DND-41 (cell line): ENCODE measurements around the gene PCDH9.

Experiments used
- ATAC-seq: fragments of 200-7000 bp; cut with Tn5 transposase; 3 replicates; pipeline ENCODE4 v1.9.1; 2021; ENCODE audit warnings: low read depth; ENCODE audit not compliant: insufficient read depth
- DNase-seq: peaks from one replicate; pipeline ENCODE4 v3.0.0-alpha.2; 2020
- H2AFZ ChIP-seq: 2 replicates; pipeline ENCODE4 v1.6.0; 2012; ENCODE audit warnings: low read depth, low read length
- H3K27ac ChIP-seq: 2 replicates; pipeline ENCODE4 v1.5.1; 2012; ENCODE audit warnings: low read length, inconsistent platforms
- H3K27me3 ChIP-seq: fragments of 200-600 bp; sonication (generic); 2 replicates; pipeline ENCODE4 v1.6.0; 2012; ENCODE audit warnings: low read length, mild to moderate bottlenecking, inconsistent platforms; ENCODE audit not compliant: insufficient read depth, poor library complexity
- H3K36me3 ChIP-seq: 2 replicates; pipeline ENCODE4 v1.5.1; 2012; ENCODE audit warnings: low read length, inconsistent platforms; ENCODE audit not compliant: insufficient read depth
- H3K4me1 ChIP-seq: 2 replicates; pipeline ENCODE4 v1.5.1; 2012; ENCODE audit warnings: mild to moderate bottlenecking, low read length; ENCODE audit not compliant: insufficient read depth
- H3K4me2 ChIP-seq: 2 replicates; pipeline ENCODE4 v1.6.0; 2012; ENCODE audit warnings: mild to moderate bottlenecking, moderate library complexity, low read length, inconsistent platforms; ENCODE audit not compliant: insufficient read depth
- H3K4me3 ChIP-seq, 2 experiments: fragments of 200-600 bp in 1 of 2; shearing (Covaris generic) in 1 of 2; 2 replicates each; pipeline ENCODE4 v1.5.1; 2012 to 2016; ENCODE audit warnings: inconsistent platforms in 2 of 2, low read length in 2 of 2, mild to moderate bottlenecking in 2 of 2, low read depth in 1 of 2, moderate library complexity in 1 of 2
- H3K79me2 ChIP-seq: 2 replicates; pipeline ENCODE4 v1.6.0; 2012; ENCODE audit warnings: low read length, inconsistent platforms; ENCODE audit not compliant: insufficient read depth
- H3K9ac ChIP-seq: 2 replicates; pipeline ENCODE4 v1.6.0; 2012; ENCODE audit warnings: low read depth, mild to moderate bottlenecking, inconsistent platforms, low read length, moderate library complexity
- H3K9me3 ChIP-seq: 2 replicates; pipeline ENCODE4 v1.5.1; 2012; ENCODE audit warnings: low read length, moderate library complexity, mild to moderate bottlenecking, inconsistent platforms; ENCODE audit not compliant: insufficient read depth, severe bottlenecking
- H4K20me1 ChIP-seq: 2 replicates; pipeline ENCODE4 v1.6.0; 2012; ENCODE audit warnings: low read length; ENCODE audit not compliant: insufficient read depth
- CTCF ChIP-seq: IDR thresholded peaks from 2 replicates; pipeline ENCODE4 v1.5.1; 2012; ENCODE audit warnings: borderline replicate concordance, low read length, moderate library complexity, mild to moderate bottlenecking; ENCODE audit not compliant: poor library complexity, severe bottlenecking; ENCODE audit errors: extremely low read depth
- EZH2 ChIP-seq: IDR thresholded peaks from 3 replicates; pipeline ENCODE4 v1.6.1; 2012; ENCODE audit warnings: borderline replicate concordance, low read depth, mild to moderate bottlenecking, moderate library complexity, low read length, inconsistent platforms; ENCODE audit not compliant: severe bottlenecking

PCDH9 gene

GRCh38 chr13:66691149-66691548 is 539.0 kb downstream of the PCDH9 start:
- Histone ChIP-seq H3K4me1 (no peaks in the 10 kb centered on the region), H3K9ac (no peak overlapping the region), H3K9me3 (no peaks in the 10 kb centered on the region), H3K27me3 (no peaks in the 10 kb centered on the region), H3K4me2 (no peak overlapping the region), H3K36me3 (no peaks in the 10 kb centered on the region), H3K79me2 (no peaks in the 10 kb centered on the region), H4K20me1 (no peaks in the 10 kb centered on the region), H3K27ac (no peak overlapping the region), H2AFZ (no peak overlapping the region), H3K4me3 (no peak overlapping the region)
- no peak for DNase-seq
- ATAC-seq: no peak
- TF ChIP-seq CTCF (no peak), EZH2 (no peak)

DNA sequence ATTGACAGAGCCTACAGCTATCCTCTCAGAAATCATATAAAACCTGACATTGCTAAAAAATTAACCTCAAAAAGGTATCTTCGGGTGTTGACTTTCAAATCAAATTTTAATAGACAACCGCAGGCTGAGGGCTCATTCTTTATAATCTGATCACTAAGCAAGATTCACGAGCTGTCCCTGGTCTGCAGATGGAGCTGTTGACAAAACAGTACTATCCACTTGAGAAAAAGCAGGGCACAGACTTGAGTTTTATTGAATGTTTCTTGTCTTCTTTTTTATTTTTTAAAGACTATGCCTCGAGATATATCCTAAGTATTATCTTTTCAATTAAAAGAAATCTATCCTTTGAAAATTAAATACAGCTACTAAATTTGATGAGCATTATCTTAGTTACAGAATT is 540.5 kb downstream of the PCDH9 start:
- no peak for ATAC-seq
- TF ChIP-seq EZH2: no peak
- peak; percentile 36 for TF ChIP-seq CTCF
- Histone ChIP-seq H4K20me1 (no peaks in the 10 kb centered on the region), H3K4me2 (no peak overlapping the region), H3K9me3 (peaks cover 10% of the 10 kb centered on the region), H3K36me3 (no peaks in the 10 kb centered on the region), H3K9ac (no peak overlapping the region), H3K79me2 (no peaks in the 10 kb centered on the region), H3K4me1 (no peaks in the 10 kb centered on the region), H3K27ac (no peak overlapping the region), H3K27me3 (no peaks in the 10 kb centered on the region), H3K4me3 (no peak overlapping the region), H2AFZ (no peak overlapping the region)
- DNase-seq: no peak

DNA sequence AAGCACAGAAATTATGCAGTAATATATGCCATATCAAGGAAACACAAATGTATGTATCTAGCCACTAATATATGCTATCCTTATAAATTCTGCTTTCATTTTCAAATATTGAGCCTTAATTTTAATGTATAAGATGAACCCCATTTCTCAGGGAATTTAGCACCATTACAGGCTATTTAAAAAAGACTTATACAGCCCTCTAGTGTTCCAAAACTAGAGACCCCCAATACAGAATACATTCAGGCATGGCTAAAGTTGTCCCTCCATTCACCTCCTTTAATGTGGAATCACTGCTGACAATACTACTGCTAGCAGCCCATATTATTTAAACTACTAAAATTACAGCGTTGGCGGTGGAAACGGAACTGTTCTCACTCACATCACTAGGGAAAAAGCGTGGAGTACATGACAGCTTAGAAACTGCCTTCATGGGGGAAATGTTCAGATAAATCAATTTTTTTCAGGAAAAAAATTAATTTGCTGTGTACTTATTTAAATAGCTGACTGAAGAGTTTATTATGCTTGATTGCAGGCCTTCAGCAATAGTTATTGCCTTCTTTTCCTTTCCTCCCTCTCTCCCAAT is 541.0 kb downstream of the PCDH9 start:
- H3K27ac ChIP-seq: no peak overlapping the region
- no peaks in the 10 kb centered on the region for H3K4me1 ChIP-seq
- no peak for DNase-seq
- TF ChIP-seq EZH2 (no peak), CTCF (peak; percentile 34)
- no peak overlapping the region for H2AFZ ChIP-seq
- no peak overlapping the region for H3K4me2 ChIP-seq
- ATAC-seq: no peak
- H3K4me3 ChIP-seq: no peak overlapping the region
- no peak overlapping the region for H3K9ac ChIP-seq
- H3K79me2 ChIP-seq: no peaks in the 10 kb centered on the region
- no peaks in the 10 kb centered on the region for H3K36me3 ChIP-seq
- no peaks in the 10 kb centered on the region for H4K20me1 ChIP-seq
- no peaks in the 10 kb centered on the region for H3K27me3 ChIP-seq
- H3K9me3 ChIP-seq: peaks cover 10% of the 10 kb centered on the region

GRCh38 chr13:66681403-66681802 is 548.7 kb downstream of the PCDH9 start:
- Histone ChIP-seq H4K20me1 (no peaks in the 10 kb centered on the region), H3K36me3 (no peaks in the 10 kb centered on the region), H3K9ac (no peak overlapping the region), H2AFZ (no peak overlapping the region), H3K4me3 (no peak overlapping the region), H3K9me3 (peaks cover 10% of the 10 kb centered on the region), H3K4me2 (no peak overlapping the region), H3K27ac (no peak overlapping the region), H3K27me3 (no peaks in the 10 kb centered on the region), H3K4me1 (no peaks in the 10 kb centered on the region), H3K79me2 (no peaks in the 10 kb centered on the region)
- no peak for ATAC-seq
- TF ChIP-seq EZH2: no peak
- no peak for TF ChIP-seq CTCF
- DNase-seq: no peak
